Measurements from ENCODE around the gene TENM4. TPM values are rescaled to one million over a fixed set of nuclear protein-coding genes. Genes with fewer than 3 reads are reported as not detected.

Gene TENM4
- polyA plus RNA-seq, 2 of the 4 experiments (the other 2 are of a cell fraction) = 0.06 to 0.31 TPM

GRCh38 chr11:78870655-78871054 lies 570.2 kb downstream of the TENM4 start:
- TF ChIP-seq FOXS1 (CRISPR knock-in tag; IDR thresholded peaks at IDR 0.05) = no peak
- TF ChIP-seq CHD2 (IDR thresholded peaks at IDR 0.05; ENCODE audit: low read length, partially characterized antibody) = no peak
- TF ChIP-seq HOXB5 (CRISPR knock-in tag; IDR thresholded peaks at IDR 0.05) = no peak
- no peak for TF ChIP-seq EP300 (IDR thresholded peaks at IDR 0.05)
- no peak for TF ChIP-seq REST (IDR thresholded peaks at IDR 0.05)
- TF ChIP-seq RNF2 (IDR thresholded peaks at IDR 0.05; ENCODE audit: borderline replicate concordance, low read depth) = no peak
- TF ChIP-seq POLR2AphosphoS2 (conservative IDR thresholded peaks at IDR 0.05; ENCODE audit: low read length) = no peak
- no peak for TF ChIP-seq CBX2 (IDR thresholded peaks at IDR 0.05; ENCODE audit: borderline replicate concordance, low read depth)
- no peak for TF ChIP-seq CHD4 (IDR thresholded peaks at IDR 0.05; ENCODE audit: borderline replicate concordance)
- Histone ChIP-seq H3K27ac (no peak overlapping the region), H3K4me3 (no peak overlapping the region), H3K4me2 (no peak overlapping the region), H3K9me3 (no peaks in the 10 kb centered on the region), H3K4me1 (no peaks in the 10 kb centered on the region)
- no peak for DNase-seq (ENCODE audit: low read depth in 1 of 2, low spot score in 1 of 2)
- no peak for ATAC-seq
- ChIA-PET CTCF (interaction anchor here (0.9 kb wide), 1 partner anchor 225 kb away, joined by 4 read pairs; no protein-coding TSS in a partner anchor), POLR2A (no interaction called here)
- 26% methylated on average over 4 of the region's 4 CpGs for WGBS (ENCODE audit: missing lambda C conversion rate)
- no peak for FAIRE-seq

DNA sequence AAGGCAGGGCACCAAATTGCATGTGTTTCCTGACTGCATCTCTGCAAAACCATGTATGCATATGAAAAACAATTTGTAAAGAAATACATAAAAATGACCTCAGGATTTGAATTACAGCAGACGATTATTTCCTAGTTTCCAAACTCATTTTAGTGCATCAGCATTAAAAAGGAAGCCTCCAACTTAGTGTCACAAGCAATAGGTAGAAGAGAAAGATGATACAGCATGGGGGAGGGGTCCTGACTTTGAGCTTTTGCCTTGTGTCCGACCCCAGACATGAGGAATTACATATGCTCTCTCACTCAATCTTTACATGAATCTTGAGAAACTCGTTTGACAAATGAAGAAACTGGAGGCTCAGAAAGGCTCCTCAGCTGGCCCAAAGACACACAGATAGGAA lies 571.5 kb downstream of the TENM4 start:
- no peaks in the 10 kb centered on the region for H3K9me3 ChIP-seq
- ATAC-seq (no peak), FAIRE-seq (no peak), DNase-seq (ENCODE audit: low read depth in 1 of 2, low spot score in 1 of 2) (no peak)
- no peaks in the 10 kb centered on the region for H3K4me1 ChIP-seq
- H3K4me2 ChIP-seq = no peak overlapping the region
- no peak overlapping the region for H3K27ac ChIP-seq
- no peak overlapping the region for H3K4me3 ChIP-seq
- ChIA-PET POLR2A (no interaction called here), CTCF (no interaction called here)
- TF ChIP-seq CBX8 (IDR thresholded peaks at IDR 0.05) (no peak), KDM1A (IDR thresholded peaks at IDR 0.05; ENCODE audit: low read depth) (no peak), CEBPB (IDR thresholded peaks at IDR 0.05) (no peak), TFCP2L1 (CRISPR knock-in tag; IDR thresholded peaks at IDR 0.05) (no peak)
- WGBS (ENCODE audit: missing lambda C conversion rate) = 7% methylated on average over 3 of the region's 3 CpGs

GRCh38 chr11:78868563-78868962 lies 572.3 kb downstream of the TENM4 start:
- CTCF ChIA-PET = interaction anchor here (0.6 to 0.7 kb wide), 2 partner anchors 19 to 27 kb away, joined by 3 read pairs; no protein-coding TSS in a partner anchor
- ATAC-seq = no peak
- H3K9me3 ChIP-seq = no peaks in the 10 kb centered on the region
- WGBS (ENCODE audit: missing lambda C conversion rate) = 6% methylated on average over 4 of the region's 4 CpGs
- no peak for FAIRE-seq
- no peaks in the 10 kb centered on the region for H3K4me1 ChIP-seq
- POLR2A ChIA-PET = no interaction called here
- H3K27ac ChIP-seq = no peak overlapping the region
- no peak overlapping the region for H3K4me3 ChIP-seq
- no peak for DNase-seq (ENCODE audit: low read depth in 1 of 2, low spot score in 1 of 2)
- no peak overlapping the region for H3K4me2 ChIP-seq
- TF ChIP-seq CHD2 (IDR thresholded peaks at IDR 0.05; ENCODE audit: low read length, partially characterized antibody) = no peak
- no peak for TF ChIP-seq CBX8 (IDR thresholded peaks at IDR 0.05)
- TF ChIP-seq KDM5A (IDR thresholded peaks at IDR 0.05) = no peak
- no peak for TF ChIP-seq E2F6 (IDR thresholded peaks at IDR 0.05; ENCODE audit: borderline replicate concordance, low read depth)
- TF ChIP-seq, protein P1, sequence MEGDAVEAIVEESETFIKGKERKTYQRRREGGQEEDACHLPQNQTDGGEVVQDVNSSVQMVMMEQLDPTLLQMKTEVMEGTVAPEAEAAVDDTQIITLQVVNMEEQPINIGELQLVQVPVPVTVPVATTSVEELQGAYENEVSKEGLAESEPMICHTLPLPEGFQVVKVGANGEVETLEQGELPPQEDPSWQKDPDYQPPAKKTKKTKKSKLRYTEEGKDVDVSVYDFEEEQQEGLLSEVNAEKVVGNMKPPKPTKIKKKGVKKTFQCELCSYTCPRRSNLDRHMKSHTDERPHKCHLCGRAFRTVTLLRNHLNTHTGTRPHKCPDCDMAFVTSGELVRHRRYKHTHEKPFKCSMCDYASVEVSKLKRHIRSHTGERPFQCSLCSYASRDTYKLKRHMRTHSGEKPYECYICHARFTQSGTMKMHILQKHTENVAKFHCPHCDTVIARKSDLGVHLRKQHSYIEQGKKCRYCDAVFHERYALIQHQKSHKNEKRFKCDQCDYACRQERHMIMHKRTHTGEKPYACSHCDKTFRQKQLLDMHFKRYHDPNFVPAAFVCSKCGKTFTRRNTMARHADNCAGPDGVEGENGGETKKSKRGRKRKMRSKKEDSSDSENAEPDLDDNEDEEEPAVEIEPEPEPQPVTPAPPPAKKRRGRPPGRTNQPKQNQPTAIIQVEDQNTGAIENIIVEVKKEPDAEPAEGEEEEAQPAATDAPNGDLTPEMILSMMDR (IDR thresholded peaks at IDR 0.05) = no peak
- TF ChIP-seq, protein P2, sequence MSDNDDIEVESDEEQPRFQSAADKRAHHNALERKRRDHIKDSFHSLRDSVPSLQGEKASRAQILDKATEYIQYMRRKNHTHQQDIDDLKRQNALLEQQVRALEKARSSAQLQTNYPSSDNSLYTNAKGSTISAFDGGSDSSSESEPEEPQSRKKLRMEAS (IDR thresholded peaks at IDR 0.05) = no peak
- no peak for TF ChIP-seq EHMT2 (IDR thresholded peaks at IDR 0.05; ENCODE audit: low read depth)
- TF ChIP-seq GATA3 (IDR thresholded peaks at IDR 0.05; ENCODE audit: borderline replicate concordance) = no peak
- TF ChIP-seq JUN (IDR thresholded peaks at IDR 0.05) = no peak
